Naive thymus-derived CD8-positive, alpha-beta T cell (primary cell): Measurements from ENCODE around the gene SH3D19. TPM values are rescaled to one million over a fixed set of nuclear protein-coding genes. Genes with fewer than 3 reads are reported as not detected.
"Not testable (repeated sequence)": the region's sequence is repeated elsewhere in the genome, so short reads cannot be mapped to it uniquely, and the experiment has no call there.

ENCODE experiments used
- ATAC-seq, 2 donors: fragments of 150-1000 bp; cut with Tn5 transposase in 1 of 2; sonication (Bioruptor Pico), chemical (Tn5 transposase) in 1 of 2; 1 replicate in 1 of 2; 2 replicates in 1 of 2; pipeline ENCODE4 v1.10.0; 2021; ENCODE audit warnings: mild to moderate bottlenecking in 2 of 2, moderate library complexity in 2 of 2
- POLR2A ChIA-PET: fragments of 350-600 bp; sonication (Branson Sonifier 250); formaldehyde crosslinking; loops from one replicate; lab custom pipeline; 2021; ENCODE audit warnings: antibody characterized with exemption; lab: Charles Lee
- DNase-seq, 10 donors: peaks; one replicate each; pipeline versions ENCODE4 v3.0.0 to v3.0.0-alpha.2; 2020 to 2022
- H3K27ac Mint-ChIP-seq, 10 donors: one replicate each; pipeline ENCODE4 v1.8.0; 2020 to 2022; ENCODE audit warnings: mild to moderate bottlenecking in 10 of 10, mixed read lengths in 10 of 10, moderate library complexity in 4 of 10, inconsistent platforms in 1 of 10
- H3K27me3 Mint-ChIP-seq, 5 donors: one replicate each; pipeline ENCODE4 v1.8.0; 2021 to 2022; ENCODE audit warnings: mixed read lengths in 5 of 5
- H3K36me3 Mint-ChIP-seq, 3 donors: one replicate each; pipeline ENCODE4 v1.8.0; 2020 to 2022; ENCODE audit warnings: mixed read lengths in 3 of 3, mild to moderate bottlenecking in 2 of 3, inconsistent platforms in 1 of 3
- H3K4me1 Mint-ChIP-seq, 4 donors: one replicate each; pipeline ENCODE4 v1.8.0; 2021 to 2022; ENCODE audit warnings: mixed read lengths in 4 of 4
- H3K4me3 Mint-ChIP-seq, 10 donors: one replicate each; pipeline ENCODE4 v1.8.0; 2020 to 2022; ENCODE audit warnings: mild to moderate bottlenecking in 10 of 10, mixed read lengths in 10 of 10, moderate library complexity in 6 of 10, inconsistent platforms in 1 of 10
- H3K9me3 Mint-ChIP-seq, 9 donors: one replicate each; pipeline ENCODE4 v1.8.0; 2020 to 2022; ENCODE audit warnings: mixed read lengths in 9 of 9, mild to moderate bottlenecking in 3 of 9, inconsistent platforms in 1 of 9, moderate library complexity in 1 of 9
- polyA plus RNA-seq, 3 donors: library from polyadenylated mRNA; unstranded; fragments of 300-500 nt; fragmentation: Illumina TruSeq; gene quantifications; one replicate each; pipeline ENCODE4 v1.2.3, GENCODE V29; 2021
- total RNA-seq, 8 experiments: library from RNA in 2 of 8; stranded (reverse) in 2 of 8; gene quantifications; one replicate each; pipeline ENCODE4 v1.2.3 and lab custom pipeline; 2021 to 2026

SH3D19 gene
- total and polyA plus RNA-seq, 5 experiments from 2014 or later = 0.42 to 0.62 (median 0.58) TPM; not detected in 1

GRCh38 chr4:151291485-151291884 is 33.9 kb downstream of the SH3D19 start:
- DNase-seq (no peak), ATAC-seq (no peak)
- H3K36me3 Mint-ChIP-seq = no peaks in the 10 kb centered on the region
- peaks cover 0 to 1% (median 0%) of the 10 kb centered on the region in 5 donors for H3K27me3 Mint-ChIP-seq
- POLR2A ChIA-PET = no interaction called here
- H3K9me3 Mint-ChIP-seq = peaks cover 0 to 2% (median 0%) of the 10 kb centered on the region in 9 donors
- no peak overlapping the region for H3K27ac Mint-ChIP-seq
- H3K4me1 Mint-ChIP-seq = peaks cover 0 to 2% (median 0%) of the 10 kb centered on the region in 4 donors
- H3K4me3 Mint-ChIP-seq = no peak overlapping the region

DNA sequence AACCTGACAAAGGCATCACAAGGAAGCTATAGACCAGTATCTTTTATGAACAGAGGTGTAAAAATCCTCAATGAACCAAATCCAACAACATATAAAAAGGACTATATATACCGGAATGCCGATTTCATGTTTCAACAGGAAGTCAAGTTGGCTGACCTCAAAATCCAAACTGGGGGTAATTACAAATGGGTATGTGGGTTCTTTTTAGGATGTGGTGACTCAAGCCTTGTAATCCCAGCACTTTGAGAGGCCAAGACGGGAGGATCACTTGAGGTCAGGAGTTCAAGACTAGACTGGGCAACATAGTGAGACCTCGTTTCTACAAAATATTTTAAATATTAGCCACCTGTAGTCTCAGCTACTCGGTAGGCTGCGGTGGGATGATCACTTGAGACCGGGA is 38.0 kb downstream of the SH3D19 start:
- peaks cover 2 to 25% (median 10%) of the 10 kb centered on the region in 9 donors for H3K9me3 Mint-ChIP-seq
- POLR2A ChIA-PET = no interaction called here

GRCh38 chr4:151284534-151285245 is 40.7 kb downstream of the SH3D19 start:
- POLR2A ChIA-PET = no interaction called here
- Mint-ChIP-seq H3K4me1 (no peaks in the 10 kb centered on the region), H3K27me3 (peaks cover 0 to 11% (median 8%) of the 10 kb centered on the region in 5 donors), H3K4me3 (no peak overlapping the region), H3K9me3 (peaks cover 2 to 25% (median 10%) of the 10 kb centered on the region in 9 donors), H3K27ac (no peak overlapping the region), H3K36me3 (peaks cover 0 to 8% (median 3%) of the 10 kb centered on the region in 3 donors)
- ATAC-seq (no peak), DNase-seq (no peak)

More for the DNA sequence above, 38.0 kb downstream of the SH3D19 start:
- Mint-ChIP-seq H3K27me3 (peaks cover 0 to 7% (median 3%) of the 10 kb centered on the region in 5 donors), H3K27ac (no peak overlapping the region), H3K4me1 (no peaks in the 10 kb centered on the region), H3K4me3 (no peak overlapping the region), H3K36me3 (peaks cover 0 to 8% (median 3%) of the 10 kb centered on the region in 3 donors)
- DNase-seq (no peak), ATAC-seq (no peak)

DNA sequence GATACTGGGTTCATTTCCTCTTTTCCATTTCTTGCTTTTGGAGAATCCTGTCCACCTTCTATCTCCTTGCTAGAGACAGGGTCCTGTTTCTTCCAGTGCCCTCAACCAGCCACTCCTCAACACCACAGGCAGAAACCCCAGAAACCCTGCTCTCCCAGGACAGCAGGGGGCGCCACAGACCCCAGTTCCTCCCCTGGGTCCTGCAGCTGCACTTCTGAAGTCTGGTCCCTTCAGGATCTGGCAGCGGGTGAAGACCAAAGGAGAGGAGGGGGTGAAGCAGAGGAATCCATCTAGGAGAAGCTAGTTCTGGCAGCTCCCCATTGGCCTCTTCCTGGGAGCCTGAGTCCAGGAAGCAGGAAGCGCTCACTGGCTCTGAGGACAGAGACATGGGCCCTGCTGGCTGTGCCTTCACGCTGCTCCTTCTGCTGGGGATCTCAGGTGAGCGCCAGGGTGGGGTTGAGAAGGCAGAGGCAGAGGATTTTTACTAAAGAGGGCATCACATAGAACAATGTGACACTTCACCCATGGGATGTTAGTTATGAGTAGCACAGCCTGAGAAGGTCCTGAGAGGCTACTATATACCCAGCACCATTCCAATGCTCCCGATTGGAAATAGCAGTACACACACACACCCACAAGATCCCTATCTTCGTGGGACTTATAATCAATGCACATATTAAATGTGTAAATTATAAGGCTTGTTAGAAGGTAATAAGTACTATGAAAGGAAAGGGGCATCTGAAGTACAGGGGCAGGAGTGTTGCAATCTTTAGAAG is 48.4 kb downstream of the SH3D19 start, which contains the start of gene PRSS48:
PRSS48 (plus strand) TSS at position 375 of the 776 bp plus-strand sequence; CDS start at position 387, 12 bp downstream.
- H3K9me3 Mint-ChIP-seq = no peaks in the 10 kb centered on the region
- peaks cover 0 to 19% (median 9%) of the 10 kb centered on the region in 5 donors for H3K27me3 Mint-ChIP-seq
- H3K27ac Mint-ChIP-seq = peak within 1 kb of the TSS in 1 of 10 donors; percentile 74
- H3K36me3 Mint-ChIP-seq = no peaks in the 10 kb centered on the region
- DNase-seq (peak in 6 of 10 donors; percentile 5 to 24 (median 14)), ATAC-seq (no peak)
- no peak within 1 kb of the TSS for H3K4me3 Mint-ChIP-seq
- POLR2A ChIA-PET = no interaction called here
- no peaks in the 10 kb centered on the region for H3K4me1 Mint-ChIP-seq

GRCh38 chr4:151268905-151269304 is 56.5 kb downstream of the SH3D19 start:
- H3K27me3 Mint-ChIP-seq, H3K9me3 Mint-ChIP-seq, DNase-seq, H3K27ac Mint-ChIP-seq, H3K4me1 Mint-ChIP-seq, ATAC-seq, H3K36me3 Mint-ChIP-seq, POLR2A ChIA-PET, H3K4me3 Mint-ChIP-seq: not testable (repeated sequence)

- Mint-ChIP-seq H3K36me3 (no peaks in the 10 kb centered on the region), H3K4me3 (no peak overlapping the region)
- POLR2A ChIA-PET = no interaction called here
These were observed 57.4 kb downstream of the SH3D19 start for GRCh38 chr4:151267822-151268535.

DNA sequence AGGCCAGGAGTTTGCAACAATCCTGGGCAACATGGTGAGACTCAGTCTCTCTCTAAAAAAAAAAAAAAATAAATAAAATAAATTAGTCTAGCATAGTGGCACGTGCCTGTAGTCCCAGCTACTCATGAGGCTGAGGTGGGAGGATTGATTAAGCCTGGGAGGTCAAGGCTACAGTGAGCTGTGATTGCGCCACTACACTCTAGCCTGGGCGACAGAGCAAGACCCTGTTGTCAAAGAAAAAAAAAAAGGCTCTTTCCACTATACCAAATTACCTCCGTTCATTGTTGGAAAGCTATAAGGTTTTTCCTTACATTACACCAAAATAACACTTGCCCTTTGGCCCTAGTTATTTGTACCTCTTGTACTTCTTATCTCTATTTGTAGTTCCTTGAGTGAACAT is 58.3 kb downstream of the SH3D19 start:
- no peaks in the 10 kb centered on the region for H3K4me1 Mint-ChIP-seq
- POLR2A ChIA-PET = no interaction called here

More at GRCh38 chr4:151267822-151268535, 57.4 kb downstream of the SH3D19 start:
- Mint-ChIP-seq H3K27ac (no peak overlapping the region), H3K4me1 (no peaks in the 10 kb centered on the region), H3K27me3 (peaks cover 0 to 6% (median 2%) of the 10 kb centered on the region in 5 donors), H3K9me3 (peaks cover 0 to 4% (median 0%) of the 10 kb centered on the region in 9 donors)
- DNase-seq = no peak
- ATAC-seq = no peak

GRCh38 chr4:151266497-151266896 is 58.9 kb downstream of the SH3D19 start:
- no peak overlapping the region for H3K27ac Mint-ChIP-seq
- no peaks in the 10 kb centered on the region for H3K36me3 Mint-ChIP-seq
- peaks cover 0 to 4% (median 0%) of the 10 kb centered on the region in 9 donors for H3K9me3 Mint-ChIP-seq
- ATAC-seq (no peak), DNase-seq (no peak)
- POLR2A ChIA-PET = interaction anchor here (0.5 kb wide), 1 partner anchor 387 kb away, joined by 4 read pairs; no protein-coding TSS in a partner anchor
- H3K4me3 Mint-ChIP-seq = no peak overlapping the region
- peaks cover under 1 to 8% (median 4%) of the 10 kb centered on the region in 5 donors for H3K27me3 Mint-ChIP-seq
- H3K4me1 Mint-ChIP-seq = no peaks in the 10 kb centered on the region

More for the DNA sequence above, 58.3 kb downstream of the SH3D19 start:
- peaks cover 0 to 6% (median 4%) of the 10 kb centered on the region in 5 donors for H3K27me3 Mint-ChIP-seq
- ATAC-seq = no peak
- no peaks in the 10 kb centered on the region for H3K36me3 Mint-ChIP-seq
- H3K9me3 Mint-ChIP-seq = peaks cover 0 to 4% (median 0%) of the 10 kb centered on the region in 9 donors
- no peak overlapping the region for H3K27ac Mint-ChIP-seq
- no peak overlapping the region for H3K4me3 Mint-ChIP-seq
- no peak for DNase-seq

GRCh38 chr4:151263455-151263854 is 62.0 kb downstream of the SH3D19 start:
- no peak for DNase-seq
- POLR2A ChIA-PET = no interaction called here
- no peaks in the 10 kb centered on the region for H3K4me1 Mint-ChIP-seq
- no peaks in the 10 kb centered on the region for H3K9me3 Mint-ChIP-seq
- H3K4me3 Mint-ChIP-seq = no peak overlapping the region
- H3K27ac Mint-ChIP-seq = no peak overlapping the region
- no peaks in the 10 kb centered on the region for H3K36me3 Mint-ChIP-seq
- peaks cover 4 to 24% (median 13%) of the 10 kb centered on the region in 5 donors for H3K27me3 Mint-ChIP-seq
- ATAC-seq = no peak

GRCh38 chr4:151260526-151260925 is 64.9 kb downstream of the SH3D19 start:
- Mint-ChIP-seq H3K27ac (no peak overlapping the region), H3K36me3 (peaks cover 0 to 3% (median 0%) of the 10 kb centered on the region in 3 donors), H3K9me3 (peaks cover 0 to 5% (median 3%) of the 10 kb centered on the region in 9 donors), H3K27me3 (peaks cover 2 to 29% (median 15%) of the 10 kb centered on the region in 5 donors), H3K4me1 (no peaks in the 10 kb centered on the region), H3K4me3 (no peak overlapping the region)
- DNase-seq (no peak), ATAC-seq (no peak)
- POLR2A ChIA-PET = no interaction called here

DNA sequence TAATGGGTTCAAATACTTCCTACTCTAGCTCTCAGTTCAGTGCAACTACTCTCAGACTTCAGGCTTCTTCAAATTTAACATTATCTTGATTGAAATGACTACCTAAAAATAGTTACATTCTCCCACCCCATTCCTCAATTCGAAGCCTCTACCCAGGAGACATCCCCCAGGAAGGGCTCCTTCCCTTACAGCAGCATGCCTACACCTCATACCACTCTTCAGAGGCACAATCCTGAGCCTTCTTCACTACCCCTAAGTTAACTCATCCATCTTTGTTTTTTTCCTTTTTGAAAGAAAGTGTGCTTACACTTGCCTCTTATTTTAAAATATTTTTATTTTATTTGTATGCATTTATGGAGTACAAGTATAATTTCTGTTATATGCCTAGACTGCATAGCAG is 65.7 kb downstream of the SH3D19 start:
- ATAC-seq = no peak
- H3K9me3 Mint-ChIP-seq = peaks cover 0 to 5% (median 3%) of the 10 kb centered on the region in 9 donors
- peaks cover 2 to 29% (median 13%) of the 10 kb centered on the region in 5 donors for H3K27me3 Mint-ChIP-seq
- H3K36me3 Mint-ChIP-seq = peaks cover 0 to 3% (median 0%) of the 10 kb centered on the region in 3 donors
- DNase-seq = no peak
- POLR2A ChIA-PET = no interaction called here
- no peaks in the 10 kb centered on the region for H3K4me1 Mint-ChIP-seq
- no peak overlapping the region for H3K4me3 Mint-ChIP-seq
- H3K27ac Mint-ChIP-seq = no peak overlapping the region

- Mint-ChIP-seq H3K27me3 (peaks cover 2 to 29% (median 13%) of the 10 kb centered on the region in 5 donors), H3K4me3 (no peak overlapping the region), H3K36me3 (peaks cover 0 to 3% (median 0%) of the 10 kb centered on the region in 3 donors), H3K27ac (no peak overlapping the region), H3K9me3 (peaks cover 0 to 8% (median 3%) of the 10 kb centered on the region in 9 donors), H3K4me1 (no peaks in the 10 kb centered on the region)
- POLR2A ChIA-PET = no interaction called here
- ATAC-seq = no peak
- DNase-seq = no peak
These were observed 67.7 kb downstream of the SH3D19 start for GRCh38 chr4:151257704-151258103.
